Thyroid gland (tissue), 4 donors: Measurements from ENCODE around the gene NUP35.

Source experiments
- POLR2A ChIP-seq, 2 donors: fragments of 450-650 bp; IDR thresholded peaks; one replicate each; pipeline ENCODE4 v1.6.1; 2017; ENCODE audit warnings: antibody characterized with exemption in 2 of 2, mild to moderate bottlenecking in 2 of 2, moderate library complexity in 1 of 2
- TF ChIP-seq, protein P1 (sequence below), 6 experiments: fragments of 200-600 bp in 3 of 6; fragments of 450-650 bp in 3 of 6; sonication (generic) in 3 of 6; IDR thresholded peaks; one replicate each; pipeline ENCODE4 v1.5.1; 2016 to 2019; ENCODE audit warnings: antibody characterized with exemption in 6 of 6, mild to moderate bottlenecking in 2 of 6, inconsistent platforms in 1 of 6, moderate library complexity in 1 of 6

DNA sequence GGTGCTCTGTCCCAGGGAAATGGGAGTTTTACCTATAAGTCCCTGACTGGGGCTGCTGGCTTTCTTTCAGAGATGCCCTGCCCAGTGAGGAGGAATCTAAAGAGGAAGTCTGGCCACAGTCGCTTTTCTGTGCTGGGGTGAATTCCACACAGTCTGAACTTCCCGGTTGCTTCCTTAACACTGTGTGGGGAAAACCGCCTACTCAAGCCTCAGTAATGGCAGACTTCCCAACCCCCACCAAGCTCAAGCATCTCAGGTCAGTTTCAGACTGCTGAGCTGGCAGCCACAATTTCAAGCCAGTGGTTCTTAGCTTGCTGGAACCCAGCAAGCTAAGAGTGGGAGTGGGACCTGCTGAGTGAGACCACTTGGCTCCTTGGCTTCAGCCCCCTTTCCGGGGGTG is 54.9 kb downstream of the NUP35 start:
- TF ChIP-seq, protein P1, sequence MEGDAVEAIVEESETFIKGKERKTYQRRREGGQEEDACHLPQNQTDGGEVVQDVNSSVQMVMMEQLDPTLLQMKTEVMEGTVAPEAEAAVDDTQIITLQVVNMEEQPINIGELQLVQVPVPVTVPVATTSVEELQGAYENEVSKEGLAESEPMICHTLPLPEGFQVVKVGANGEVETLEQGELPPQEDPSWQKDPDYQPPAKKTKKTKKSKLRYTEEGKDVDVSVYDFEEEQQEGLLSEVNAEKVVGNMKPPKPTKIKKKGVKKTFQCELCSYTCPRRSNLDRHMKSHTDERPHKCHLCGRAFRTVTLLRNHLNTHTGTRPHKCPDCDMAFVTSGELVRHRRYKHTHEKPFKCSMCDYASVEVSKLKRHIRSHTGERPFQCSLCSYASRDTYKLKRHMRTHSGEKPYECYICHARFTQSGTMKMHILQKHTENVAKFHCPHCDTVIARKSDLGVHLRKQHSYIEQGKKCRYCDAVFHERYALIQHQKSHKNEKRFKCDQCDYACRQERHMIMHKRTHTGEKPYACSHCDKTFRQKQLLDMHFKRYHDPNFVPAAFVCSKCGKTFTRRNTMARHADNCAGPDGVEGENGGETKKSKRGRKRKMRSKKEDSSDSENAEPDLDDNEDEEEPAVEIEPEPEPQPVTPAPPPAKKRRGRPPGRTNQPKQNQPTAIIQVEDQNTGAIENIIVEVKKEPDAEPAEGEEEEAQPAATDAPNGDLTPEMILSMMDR (IDR thresholded peaks at IDR 0.05), result no peak
- no peak for TF ChIP-seq POLR2A (IDR thresholded peaks at IDR 0.05)
